Stimulated activated naive B cell treated with anti-CD40 and anti-IgM and Interleukin-4, amounts not matched to agents 10 μg/mL and 1 μg/mL and 100 μg/mL, for 72 hours (primary cell): Measurements from ENCODE around the gene NOL4L.
"Not testable (repeated sequence)": the region's sequence is repeated elsewhere in the genome, so short reads cannot be mapped to it uniquely, and the experiment has no call there.

Experiments
- ATAC-seq, 2 donors: fragments of 150-1000 bp; cut with Tn5 transposase; replicated peaks; 2 replicates each; pipeline ENCODE4 v1.10.0; 2021; ENCODE audit warnings: moderate library complexity in 1 of 2
- DNase-seq: peaks from one replicate; pipeline ENCODE4 v3.0.0; 2021
- H3K27ac Mint-ChIP-seq: one replicate; pipeline ENCODE4 v1.8.0; 2022; ENCODE audit warnings: mild to moderate bottlenecking, mixed read lengths
- H3K27me3 Mint-ChIP-seq, 2 donors: one replicate each; pipeline ENCODE4 v1.8.0; 2022; ENCODE audit warnings: mixed read lengths in 2 of 2
- H3K36me3 Mint-ChIP-seq, 2 donors: one replicate each; pipeline ENCODE4 v1.8.0; 2022; ENCODE audit warnings: mixed read lengths in 2 of 2, mild to moderate bottlenecking in 1 of 2
- H3K4me1 Mint-ChIP-seq, 2 donors: one replicate each; pipeline ENCODE4 v1.8.0; 2022; ENCODE audit warnings: mixed read lengths in 2 of 2, mild to moderate bottlenecking in 1 of 2
- H3K4me3 Mint-ChIP-seq, 2 donors: one replicate each; pipeline ENCODE4 v1.8.0; 2022; ENCODE audit warnings: mild to moderate bottlenecking in 2 of 2, mixed read lengths in 2 of 2, moderate library complexity in 1 of 2
- H3K9me3 Mint-ChIP-seq, 2 donors: one replicate each; pipeline ENCODE4 v1.8.0; 2022; ENCODE audit warnings: mixed read lengths in 2 of 2, mild to moderate bottlenecking in 1 of 2

NOL4L gene

DNA sequence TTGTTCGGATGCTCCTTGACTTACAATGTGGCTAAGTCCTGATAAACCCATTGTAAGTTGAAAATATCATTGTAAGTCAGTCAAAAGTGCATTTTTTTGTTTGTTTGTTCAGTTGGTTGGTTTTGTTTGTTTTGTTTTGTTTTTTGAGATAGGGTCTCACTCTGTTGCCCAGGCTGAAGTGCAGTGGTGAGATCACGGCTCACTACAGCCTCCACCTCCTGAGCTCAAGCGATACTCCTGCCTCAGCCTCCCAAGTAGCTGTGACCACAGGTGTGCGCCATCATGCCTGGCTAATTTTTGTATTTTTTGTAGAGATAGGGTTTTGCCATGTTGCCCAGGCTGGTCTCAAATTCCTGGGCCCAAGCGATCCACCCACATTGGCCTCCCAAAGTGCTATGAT lies 9.5 kb upstream of the NOL4L start:
- not testable (repeated sequence) for H3K4me1 Mint-ChIP-seq, H3K9me3 Mint-ChIP-seq, H3K27ac Mint-ChIP-seq, H3K36me3 Mint-ChIP-seq, DNase-seq, H3K27me3 Mint-ChIP-seq, ATAC-seq, H3K4me3 Mint-ChIP-seq

GRCh38 chr20:32594204-32594603 lies 9.1 kb upstream of the NOL4L start:
- no peaks in the 10 kb centered on the region for H3K27me3 Mint-ChIP-seq
- ATAC-seq = no peak
- H3K4me1 Mint-ChIP-seq = peaks cover 0 to 4% of the 10 kb centered on the region in 2 donors
- H3K9me3 Mint-ChIP-seq = no peaks in the 10 kb centered on the region
- no peak overlapping the region for H3K27ac Mint-ChIP-seq
- no peaks in the 10 kb centered on the region for H3K36me3 Mint-ChIP-seq
- H3K4me3 Mint-ChIP-seq = no peak overlapping the region
- DNase-seq = no peak

DNA sequence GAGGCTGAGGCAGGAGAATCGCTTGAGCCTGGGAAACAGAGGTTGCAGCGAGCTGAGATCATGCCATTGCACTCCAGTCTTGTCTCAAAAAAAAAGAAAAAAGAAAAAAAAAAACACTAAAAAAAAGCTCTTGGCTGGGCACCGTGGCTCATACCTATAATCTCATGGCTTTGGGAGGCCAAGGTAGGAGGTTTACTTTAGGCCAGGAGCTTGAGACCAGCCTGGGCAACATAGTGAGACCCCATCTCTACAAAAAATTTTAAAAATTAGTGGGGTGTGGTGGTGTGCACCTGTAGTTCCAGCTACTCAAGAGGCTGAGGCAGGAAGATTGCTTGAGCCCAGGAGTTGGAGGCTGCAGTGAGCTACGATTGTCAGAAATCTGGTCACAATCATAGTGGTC lies 7.5 kb upstream of the NOL4L start:
- not testable (repeated sequence) for H3K4me1 Mint-ChIP-seq, H3K36me3 Mint-ChIP-seq, DNase-seq, ATAC-seq, H3K9me3 Mint-ChIP-seq, H3K27ac Mint-ChIP-seq, H3K4me3 Mint-ChIP-seq, H3K27me3 Mint-ChIP-seq

- ATAC-seq = no peak
Observed at GRCh38 chr20:32592022-32592421, 6.9 kb upstream of the NOL4L start.

DNA sequence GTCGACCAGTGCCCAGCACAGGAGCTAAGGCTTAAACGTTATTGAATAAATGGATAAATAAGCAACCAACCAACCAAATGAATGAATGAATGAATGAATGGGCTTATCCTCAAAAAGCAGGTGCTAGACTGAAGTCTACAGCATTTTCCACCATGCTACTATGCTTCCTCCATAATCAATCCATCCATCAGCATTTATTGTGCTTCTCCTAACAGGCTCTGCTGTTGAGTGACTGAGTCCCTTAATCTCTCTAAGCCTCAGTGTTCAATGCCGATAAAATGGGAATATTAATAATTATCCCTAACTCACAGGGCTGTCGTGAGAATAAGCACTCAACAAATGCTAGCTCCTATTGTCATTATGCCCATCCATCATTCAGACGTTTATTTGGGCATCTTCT lies 4.6 kb upstream of the NOL4L start:
- no peak overlapping the region for H3K4me3 Mint-ChIP-seq
- H3K9me3 Mint-ChIP-seq = no peaks in the 10 kb centered on the region
- DNase-seq (no peak), ATAC-seq (no peak)
- H3K4me1 Mint-ChIP-seq = peaks cover 17% of the 10 kb centered on the region in 2 donors
- no peaks in the 10 kb centered on the region for H3K36me3 Mint-ChIP-seq
- H3K27me3 Mint-ChIP-seq = peaks cover 23 to 24% of the 10 kb centered on the region in 2 donors
- no peak overlapping the region for H3K27ac Mint-ChIP-seq

More at GRCh38 chr20:32592022-32592421, 6.9 kb upstream of the NOL4L start:
- DNase-seq = no peak
- Mint-ChIP-seq H3K27me3 (peaks cover 9% of the 10 kb centered on the region in 2 donors), H3K4me3 (no peak overlapping the region), H3K4me1 (peaks cover 0 to 4% of the 10 kb centered on the region in 2 donors), H3K36me3 (no peaks in the 10 kb centered on the region), H3K9me3 (no peaks in the 10 kb centered on the region), H3K27ac (no peak overlapping the region)

- Mint-ChIP-seq H3K9me3 (no peaks in the 10 kb centered on the region), H3K27me3 (peaks cover 23 to 24% of the 10 kb centered on the region in 2 donors), H3K27ac (no peak overlapping the region), H3K36me3 (no peaks in the 10 kb centered on the region), H3K4me3 (no peak overlapping the region), H3K4me1 (peaks cover 17% of the 10 kb centered on the region in 2 donors)
- DNase-seq (no peak), ATAC-seq (no peak)
Observed at GRCh38 chr20:32589256-32589655, 4.1 kb upstream of the NOL4L start.

- Mint-ChIP-seq H3K27ac (no peak overlapping the region), H3K4me1 (peaks cover 15 to 17% of the 10 kb centered on the region in 2 donors), H3K9me3 (no peaks in the 10 kb centered on the region), H3K4me3 (no peak overlapping the region), H3K36me3 (no peaks in the 10 kb centered on the region), H3K27me3 (peaks cover 23 to 24% of the 10 kb centered on the region in 2 donors)
- ATAC-seq = no peak
- no peak for DNase-seq
Observed at GRCh38 chr20:32588040-32588439, 2.9 kb upstream of the NOL4L start.

DNA sequence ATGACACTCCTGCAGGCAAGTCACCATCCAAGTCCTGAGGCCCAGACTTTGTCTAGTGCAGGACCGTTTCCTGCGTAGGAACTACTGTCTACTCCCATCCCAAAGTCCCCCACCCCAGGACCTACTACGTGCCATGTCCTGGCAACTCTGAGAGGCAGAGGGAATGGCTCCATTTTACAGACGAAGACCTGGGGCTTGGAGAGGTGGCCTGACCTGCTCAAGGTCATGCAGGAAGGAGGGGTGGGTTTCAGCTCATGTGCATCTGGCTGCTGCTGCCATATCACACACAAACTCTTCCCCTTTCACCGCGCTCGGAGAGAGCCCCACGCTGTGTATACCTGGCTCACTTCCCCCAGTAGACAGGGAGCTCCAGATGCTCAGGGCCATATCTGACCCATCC lies 1.2 kb upstream of the NOL4L start:
- DNase-seq (no peak), ATAC-seq (peak in 1 of 2 donors; percentile 30)
- Mint-ChIP-seq H3K4me3 (peak overlapping the region; percentile 81 to 92), H3K4me1 (peaks cover 24 to 28% of the 10 kb centered on the region in 2 donors), H3K36me3 (no peaks in the 10 kb centered on the region), H3K27ac (peak overlapping the region; percentile 85), H3K9me3 (no peaks in the 10 kb centered on the region), H3K27me3 (peaks cover 28 to 29% of the 10 kb centered on the region in 2 donors)

DNA sequence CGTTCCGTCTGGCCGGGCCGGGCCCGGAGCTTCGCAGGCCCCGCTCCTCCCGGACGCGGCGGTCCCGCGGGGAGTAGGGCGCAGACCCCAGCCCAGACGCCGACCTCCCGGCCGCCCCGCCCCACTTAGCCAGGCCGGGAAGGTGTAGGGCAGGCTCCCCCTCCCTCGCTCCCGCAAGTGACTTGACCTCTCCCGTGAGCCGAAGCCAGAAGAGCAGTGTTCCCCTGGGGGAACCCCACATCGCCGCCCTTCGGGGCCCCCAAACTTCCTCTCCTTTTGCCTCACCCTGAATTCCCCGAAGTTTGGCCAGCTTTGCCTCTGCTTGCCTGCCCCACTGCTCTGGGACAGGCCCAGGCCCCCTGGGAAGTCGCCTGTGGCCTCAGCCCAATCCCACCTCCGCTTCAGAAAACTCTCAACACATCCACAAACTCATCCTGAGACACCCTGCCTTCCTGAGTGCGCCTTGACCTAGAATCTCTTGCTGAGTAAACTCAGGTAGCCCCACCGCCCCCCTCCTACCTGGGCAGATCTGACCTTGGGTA lies 524 bp upstream of the NOL4L start:
- ATAC-seq (peak; percentile 29 to 43), DNase-seq (peak; percentile 61)
- Mint-ChIP-seq H3K27me3 (peaks cover 28 to 29% of the 10 kb centered on the region in 2 donors), H3K36me3 (no peaks in the 10 kb centered on the region), H3K4me1 (peaks cover 28 to 34% of the 10 kb centered on the region in 2 donors), H3K27ac (peak overlapping the region; percentile 85), H3K4me3 (peak overlapping the region; percentile 81 to 92), H3K9me3 (no peaks in the 10 kb centered on the region)

DNA sequence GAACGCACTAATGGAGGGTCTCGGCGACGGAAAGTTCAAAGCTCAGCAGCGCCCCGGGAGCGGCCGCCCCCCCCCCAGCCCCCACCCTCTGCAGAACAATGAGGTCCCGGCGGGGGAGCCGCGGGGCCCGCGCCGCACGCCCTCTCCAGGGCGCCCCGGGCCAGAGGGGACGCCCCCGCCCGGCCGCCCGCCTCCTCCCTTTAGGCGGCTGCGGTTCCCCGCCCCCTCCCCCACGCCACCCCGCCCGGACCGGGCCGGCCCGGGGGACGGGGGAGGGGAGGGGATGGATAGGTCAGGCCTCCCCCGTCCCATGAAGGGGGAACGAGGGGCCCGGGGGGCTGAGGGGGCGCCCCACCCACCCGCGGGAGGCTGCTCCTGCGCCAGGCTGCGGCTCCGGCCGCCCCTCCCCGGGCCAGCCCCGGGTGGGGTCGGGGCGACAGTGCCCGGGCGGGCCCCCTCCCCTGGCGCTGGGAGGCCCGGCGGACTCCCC lies 1.5 kb downstream of the NOL4L start:
- DNase-seq (no peak), ATAC-seq (no peak)
- Mint-ChIP-seq H3K27me3 (peaks cover 28 to 29% of the 10 kb centered on the region in 2 donors), H3K27ac (no peak overlapping the region), H3K36me3 (no peaks in the 10 kb centered on the region), H3K4me3 (no peak overlapping the region), H3K9me3 (no peaks in the 10 kb centered on the region), H3K4me1 (peaks cover 28 to 34% of the 10 kb centered on the region in 2 donors)

DNA sequence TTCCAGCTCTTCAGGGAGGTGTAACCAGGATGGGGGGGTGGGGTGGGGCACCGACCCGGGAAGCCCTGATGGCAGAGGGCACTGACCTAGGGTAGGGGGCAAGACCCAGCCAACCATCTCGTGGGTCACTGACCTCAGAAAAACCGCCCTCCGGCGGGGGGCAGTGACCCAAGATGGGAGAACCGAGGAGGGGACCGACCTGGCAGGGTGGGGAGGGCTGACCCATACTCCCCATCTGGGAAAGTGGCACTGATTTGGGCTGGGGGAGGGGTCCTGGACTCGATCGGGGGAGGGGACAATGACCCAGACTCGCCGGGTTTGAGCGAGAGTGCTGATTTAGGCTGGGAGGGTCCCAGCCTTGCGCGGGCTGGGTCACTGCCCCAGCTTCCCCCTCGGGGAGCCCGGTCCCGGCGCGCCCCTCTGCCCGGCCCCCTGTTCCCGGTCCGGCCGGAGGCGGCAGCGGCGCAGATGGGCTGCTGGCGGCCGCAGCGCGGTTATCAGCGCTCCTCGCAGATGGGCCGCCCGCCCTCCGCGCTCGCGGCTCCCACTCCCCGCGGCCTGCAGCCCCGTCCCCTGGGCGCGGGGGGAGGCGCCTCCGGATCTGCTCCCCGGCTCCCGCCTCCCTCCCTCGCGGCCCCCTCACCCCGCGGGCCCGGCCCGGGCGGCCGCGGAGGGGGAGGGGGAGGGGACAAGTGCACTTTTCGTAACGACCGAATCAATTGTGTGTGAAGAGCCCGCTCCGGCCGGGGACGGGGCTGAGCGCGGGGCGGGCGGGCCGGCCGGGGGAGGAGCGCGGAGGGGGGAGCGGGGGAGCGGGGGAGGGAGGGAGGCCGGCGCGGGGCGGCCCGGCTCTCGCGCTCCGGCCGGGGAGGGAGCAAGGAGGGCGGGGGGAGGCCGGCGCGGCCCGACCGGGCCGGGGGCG lies 2.2 kb downstream of the NOL4L start:
- ATAC-seq = no peak
- peaks cover 28 to 34% of the 10 kb centered on the region in 2 donors for H3K4me1 Mint-ChIP-seq
- no peak overlapping the region for H3K27ac Mint-ChIP-seq
- peak overlapping the region; percentile 57 to 69 for H3K4me3 Mint-ChIP-seq
- no peaks in the 10 kb centered on the region for H3K36me3 Mint-ChIP-seq
- DNase-seq = no peak
- H3K9me3 Mint-ChIP-seq = no peaks in the 10 kb centered on the region
- H3K27me3 Mint-ChIP-seq = peaks cover 27% of the 10 kb centered on the region in 2 donors

- Mint-ChIP-seq H3K36me3 (no peaks in the 10 kb centered on the region), H3K4me3 (peak overlapping the region; percentile 69 to 70), H3K27ac (peak overlapping the region; percentile 86), H3K27me3 (peaks cover 19 to 20% of the 10 kb centered on the region in 2 donors), H3K9me3 (no peaks in the 10 kb centered on the region), H3K4me1 (peaks cover 28 to 34% of the 10 kb centered on the region in 2 donors)
- DNase-seq = no peak
- no peak for ATAC-seq
Observed at GRCh38 chr20:32581839-32582658, 3.1 kb downstream of the NOL4L start.

- ATAC-seq = peak in 1 of 2 donors; percentile 18
Observed at GRCh38 chr20:32580970-32581838, 3.9 kb downstream of the NOL4L start.

More at GRCh38 chr20:32580970-32581838, 3.9 kb downstream of the NOL4L start:
- Mint-ChIP-seq H3K27me3 (peaks cover 11 to 13% of the 10 kb centered on the region in 2 donors), H3K9me3 (no peaks in the 10 kb centered on the region), H3K4me1 (peaks cover 20 to 26% of the 10 kb centered on the region in 2 donors), H3K36me3 (no peaks in the 10 kb centered on the region), H3K4me3 (peak overlapping the region; percentile 52 to 70), H3K27ac (peak overlapping the region; percentile 59)
- DNase-seq = no peak
